NB4 (cell line): ENCODE results near the gene JMJD7.

ENCODE experiments used
- MYC ChIP-seq: IDR thresholded peaks from 2 replicates; pipeline ENCODE4 v1.6.1; 2011; ENCODE audit warnings: low read depth, low read length
- POLR2A ChIP-seq: IDR thresholded peaks from 2 replicates; pipeline ENCODE4 v1.6.1; 2011; ENCODE audit warnings: mild to moderate bottlenecking; ENCODE audit not compliant: insufficient read length; ENCODE audit errors: extremely low read depth
- TF ChIP-seq, protein P1 (sequence below): IDR thresholded peaks from one replicate; pipeline ENCODE4 v1.5.1; 2012; ENCODE audit warnings: low read depth, low read length
- TF ChIP-seq, protein P2 (sequence below): IDR thresholded peaks from 2 replicates; pipeline ENCODE4 v1.6.1; 2011; ENCODE audit warnings: low read depth, low read length

DNA sequence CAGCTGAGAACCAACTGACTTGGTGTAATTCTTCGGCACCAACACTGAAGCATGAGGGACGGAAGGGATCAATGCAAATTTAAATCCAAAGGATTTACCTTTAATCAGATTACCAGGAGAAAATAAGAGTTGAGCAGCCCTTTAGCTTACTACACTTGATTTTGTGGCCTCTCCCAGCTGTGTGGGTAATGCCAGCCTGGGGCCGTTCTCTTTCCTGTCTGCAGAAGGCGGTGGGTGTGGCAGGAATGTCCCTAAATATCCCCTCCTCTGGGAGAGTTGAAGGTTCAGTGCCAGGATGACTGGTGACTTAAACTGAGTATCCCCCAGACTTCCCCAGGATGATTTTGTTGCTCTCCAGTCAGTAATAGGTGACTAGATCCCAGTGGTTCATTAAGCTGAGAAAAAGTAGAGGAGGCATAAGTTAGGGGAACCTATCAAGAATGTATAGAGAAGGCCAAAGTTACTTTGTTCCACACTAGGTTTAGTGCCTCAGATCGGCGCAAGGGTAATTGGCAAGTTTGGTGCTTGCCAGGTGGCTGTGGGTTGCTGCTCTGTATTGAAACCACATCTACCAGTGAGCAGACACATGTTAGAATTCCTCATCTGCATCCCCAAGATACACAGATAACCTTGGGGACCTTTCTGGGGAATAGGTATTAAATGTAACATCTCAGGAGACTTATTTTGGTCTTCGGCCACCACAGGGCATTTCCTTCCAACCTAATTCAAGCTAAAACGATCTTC lies 30.5 kb upstream of the JMJD7 start:
- TF ChIP-seq, protein P1, sequence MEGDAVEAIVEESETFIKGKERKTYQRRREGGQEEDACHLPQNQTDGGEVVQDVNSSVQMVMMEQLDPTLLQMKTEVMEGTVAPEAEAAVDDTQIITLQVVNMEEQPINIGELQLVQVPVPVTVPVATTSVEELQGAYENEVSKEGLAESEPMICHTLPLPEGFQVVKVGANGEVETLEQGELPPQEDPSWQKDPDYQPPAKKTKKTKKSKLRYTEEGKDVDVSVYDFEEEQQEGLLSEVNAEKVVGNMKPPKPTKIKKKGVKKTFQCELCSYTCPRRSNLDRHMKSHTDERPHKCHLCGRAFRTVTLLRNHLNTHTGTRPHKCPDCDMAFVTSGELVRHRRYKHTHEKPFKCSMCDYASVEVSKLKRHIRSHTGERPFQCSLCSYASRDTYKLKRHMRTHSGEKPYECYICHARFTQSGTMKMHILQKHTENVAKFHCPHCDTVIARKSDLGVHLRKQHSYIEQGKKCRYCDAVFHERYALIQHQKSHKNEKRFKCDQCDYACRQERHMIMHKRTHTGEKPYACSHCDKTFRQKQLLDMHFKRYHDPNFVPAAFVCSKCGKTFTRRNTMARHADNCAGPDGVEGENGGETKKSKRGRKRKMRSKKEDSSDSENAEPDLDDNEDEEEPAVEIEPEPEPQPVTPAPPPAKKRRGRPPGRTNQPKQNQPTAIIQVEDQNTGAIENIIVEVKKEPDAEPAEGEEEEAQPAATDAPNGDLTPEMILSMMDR, result no peak
- TF ChIP-seq POLR2A (no peak), MYC (no peak)
- TF ChIP-seq, protein P2, sequence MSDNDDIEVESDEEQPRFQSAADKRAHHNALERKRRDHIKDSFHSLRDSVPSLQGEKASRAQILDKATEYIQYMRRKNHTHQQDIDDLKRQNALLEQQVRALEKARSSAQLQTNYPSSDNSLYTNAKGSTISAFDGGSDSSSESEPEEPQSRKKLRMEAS, result no peak
